GM04504 (cell line): Measurements from ENCODE around the gene SDR9C7.
"Not testable (repeated sequence)": the region's sequence is repeated elsewhere in the genome, so short reads cannot be mapped to it uniquely, and the experiment has no call there.

Experiments
- DNase-seq: peaks from one replicate; pipeline ENCODE4 v3.0.0-alpha.2; 2012; ENCODE audit warnings: low read depth

The SDR9C7 gene

GRCh38 chr12:56914724-56915123 is 19.5 kb downstream of the SDR9C7 start:
- no peak for DNase-seq

GRCh38 chr12:56914256-56914655 is 20.0 kb downstream of the SDR9C7 start:
- no peak for DNase-seq

- DNase-seq = not testable (repeated sequence)
Observed at GRCh38 chr12:56909403-56909802, 24.8 kb downstream of the SDR9C7 start.

- no peak for DNase-seq
Observed at GRCh38 chr12:56908136-56908535, 26.1 kb downstream of the SDR9C7 start.

- no peak for DNase-seq
Observed at GRCh38 chr12:56905852-56906251, 28.4 kb downstream of the SDR9C7 start.

- no peak for DNase-seq
Observed at GRCh38 chr12:56903374-56903773, 30.8 kb downstream of the SDR9C7 start.

- not testable (repeated sequence) for DNase-seq
Observed at GRCh38 chr12:56901313-56901712, 32.9 kb downstream of the SDR9C7 start.

- no peak for DNase-seq
Observed at GRCh38 chr12:56900583-56900982, 33.6 kb downstream of the SDR9C7 start.

GRCh38 chr12:56898938-56899337 is 35.3 kb downstream of the SDR9C7 start:
- no peak for DNase-seq

- no peak for DNase-seq
Observed at GRCh38 chr12:56897844-56898361, 36.3 kb downstream of the SDR9C7 start.

GRCh38 chr12:56896082-56896481 is 38.1 kb downstream of the SDR9C7 start:
- DNase-seq = no peak

- DNase-seq = no peak
Observed at GRCh38 chr12:56894698-56895368, 39.4 kb downstream of the SDR9C7 start.

- not testable (repeated sequence) for DNase-seq
Observed at GRCh38 chr12:56891885-56892284, 42.3 kb downstream of the SDR9C7 start.

- DNase-seq = no peak
Observed at GRCh38 chr12:56886319-56886718, 47.9 kb downstream of the SDR9C7 start.

GRCh38 chr12:56885316-56885715 is 48.9 kb downstream of the SDR9C7 start:
- DNase-seq = no peak

GRCh38 chr12:56884421-56884820 is 49.8 kb downstream of the SDR9C7 start:
- no peak for DNase-seq

- DNase-seq = not testable (repeated sequence)
Observed at GRCh38 chr12:56882407-56882806, 51.8 kb downstream of the SDR9C7 start.

GRCh38 chr12:56880125-56880992 is 53.8 kb downstream of the SDR9C7 start:
- DNase-seq = no peak

GRCh38 chr12:56879240-56880124 is 54.7 kb downstream of the SDR9C7 start:
- DNase-seq = not testable (repeated sequence)

- DNase-seq = no peak
Observed at GRCh38 chr12:56878010-56878339, 56.2 kb downstream of the SDR9C7 start.

- DNase-seq = no peak
Observed at GRCh38 chr12:56877195-56878009, 56.8 kb downstream of the SDR9C7 start.
